ENCODE data around the gene CD99. TPM values are rescaled to one million over a fixed set of nuclear protein-coding genes. Genes with fewer than 3 reads are reported as not detected.

The CD99 gene
- total and polyA plus RNA-seq, 2 donors (not counting 3 experiments of a cell fraction or from before 2014, with no cell fraction given), result 364 to 654 TPM

DNA sequence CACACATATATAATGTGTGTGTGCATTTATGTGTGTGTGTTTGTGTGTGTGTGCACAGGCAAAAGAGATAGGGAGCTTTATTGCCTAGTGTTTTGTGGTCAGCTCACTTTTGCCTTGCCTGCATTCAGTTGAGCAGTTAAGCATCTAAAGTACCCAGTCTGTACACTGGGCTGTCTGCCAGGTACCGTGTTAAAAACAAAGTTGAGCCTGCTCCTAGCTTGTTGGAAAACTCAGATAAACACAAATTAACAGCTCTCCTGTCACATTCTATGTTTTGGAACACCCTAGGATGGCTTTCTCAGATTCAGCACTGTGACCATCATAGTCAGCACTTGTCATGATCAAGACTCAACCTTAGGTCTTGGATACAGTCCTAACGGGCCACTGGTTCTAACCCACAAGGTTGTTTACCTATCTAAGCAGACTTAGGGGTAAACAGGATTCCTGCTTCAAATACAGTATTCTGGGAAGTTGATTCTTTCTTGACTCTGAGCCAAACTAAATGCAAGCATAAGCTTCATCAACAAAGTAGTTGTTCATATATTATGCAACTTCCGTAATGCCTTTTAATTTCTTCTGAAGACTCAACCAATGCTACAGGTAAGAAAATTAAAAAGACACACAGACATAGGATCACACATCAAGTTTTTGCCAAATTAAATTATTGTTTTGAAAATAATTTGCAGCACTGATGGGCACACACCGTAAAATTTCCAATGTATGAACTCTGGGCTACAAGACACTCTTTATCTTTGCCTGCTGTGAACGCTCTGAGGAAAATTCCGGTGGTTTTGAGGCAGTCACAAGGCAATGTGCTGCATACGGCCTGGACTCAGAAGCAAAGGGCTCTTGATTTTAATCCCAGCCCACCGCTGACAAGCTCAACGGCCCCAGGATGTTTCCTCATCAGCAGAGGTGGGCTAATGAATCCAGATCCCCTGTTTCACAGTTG is 11.3 kb upstream of the CD99 start:
- peak; percentile 36 for DNase-seq (ENCODE audit: low read depth, low spot score)
- H3K9me3 ChIP-seq (replicated peaks; ENCODE audit: control insufficient read depth, insufficient read depth, low read length), result no peaks in the 10 kb centered on the region
- no peaks in the 10 kb centered on the region for H3K36me3 ChIP-seq (ENCODE audit: control insufficient read depth in 2 of 2, extremely low read depth in 1 of 2, insufficient read depth in 2 of 2, low read length in 2 of 2)
- CTCF ChIA-PET, result no interaction called here
- POLR2A ChIA-PET, result no interaction called here
- peaks cover 10% of the 10 kb centered on the region for H3K4me1 ChIP-seq (ENCODE audit: control insufficient read depth, extremely low read depth, insufficient read depth, low read length)
- H3K79me2 ChIP-seq (ENCODE audit: control insufficient read depth, insufficient read depth, low read length), result no peaks in the 10 kb centered on the region
- no peaks in the 10 kb centered on the region for H3K9me1 ChIP-seq (replicated peaks; ENCODE audit: control insufficient read depth, extremely low read depth, insufficient read depth, low read length)
- no peak for FAIRE-seq
- no peak overlapping the region for H3K27ac ChIP-seq (ENCODE audit: insufficient read depth, low read depth, low read length)
- no peak overlapping the region for H2AFZ ChIP-seq (ENCODE audit: low read depth, low read length)
- H3K4me2 ChIP-seq (ENCODE audit: insufficient read depth, low read length), result no peak overlapping the region
- TF ChIP-seq, protein P1, sequence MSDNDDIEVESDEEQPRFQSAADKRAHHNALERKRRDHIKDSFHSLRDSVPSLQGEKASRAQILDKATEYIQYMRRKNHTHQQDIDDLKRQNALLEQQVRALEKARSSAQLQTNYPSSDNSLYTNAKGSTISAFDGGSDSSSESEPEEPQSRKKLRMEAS (IDR thresholded peaks at IDR 0.05; ENCODE audit: insufficient read depth, insufficient read length), result no peak
- TF ChIP-seq, protein P2, sequence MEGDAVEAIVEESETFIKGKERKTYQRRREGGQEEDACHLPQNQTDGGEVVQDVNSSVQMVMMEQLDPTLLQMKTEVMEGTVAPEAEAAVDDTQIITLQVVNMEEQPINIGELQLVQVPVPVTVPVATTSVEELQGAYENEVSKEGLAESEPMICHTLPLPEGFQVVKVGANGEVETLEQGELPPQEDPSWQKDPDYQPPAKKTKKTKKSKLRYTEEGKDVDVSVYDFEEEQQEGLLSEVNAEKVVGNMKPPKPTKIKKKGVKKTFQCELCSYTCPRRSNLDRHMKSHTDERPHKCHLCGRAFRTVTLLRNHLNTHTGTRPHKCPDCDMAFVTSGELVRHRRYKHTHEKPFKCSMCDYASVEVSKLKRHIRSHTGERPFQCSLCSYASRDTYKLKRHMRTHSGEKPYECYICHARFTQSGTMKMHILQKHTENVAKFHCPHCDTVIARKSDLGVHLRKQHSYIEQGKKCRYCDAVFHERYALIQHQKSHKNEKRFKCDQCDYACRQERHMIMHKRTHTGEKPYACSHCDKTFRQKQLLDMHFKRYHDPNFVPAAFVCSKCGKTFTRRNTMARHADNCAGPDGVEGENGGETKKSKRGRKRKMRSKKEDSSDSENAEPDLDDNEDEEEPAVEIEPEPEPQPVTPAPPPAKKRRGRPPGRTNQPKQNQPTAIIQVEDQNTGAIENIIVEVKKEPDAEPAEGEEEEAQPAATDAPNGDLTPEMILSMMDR (IDR thresholded peaks at IDR 0.05; ENCODE audit: extremely low read depth in 1 of 2, insufficient read depth in 1 of 2, low read depth in 1 of 2, low read length in 2 of 2), result no peak
- TF ChIP-seq POLR2A (IDR thresholded peaks at IDR 0.05; ENCODE audit: low read depth, low read length) (no peak), JUN (IDR thresholded peaks at IDR 0.05; ENCODE audit: borderline replicate concordance, insufficient read depth, insufficient read length, low read depth) (no peak), POLR2AphosphoS5 (IDR thresholded peaks at IDR 0.05; ENCODE audit: insufficient read depth, low read depth, low read length) (no peak), GATA2 (IDR thresholded peaks at IDR 0.05; ENCODE audit: insufficient read depth, insufficient read length, low read depth, low read length) (no peak), EZH2 (IDR thresholded peaks at IDR 0.05; ENCODE audit: borderline replicate concordance, low read depth, low read length, severe bottlenecking) (no peak), MYC (IDR thresholded peaks at IDR 0.05; ENCODE audit: low read depth, low read length) (no peak), FOS (IDR thresholded peaks at IDR 0.05; ENCODE audit: borderline replicate concordance, insufficient read depth, low read length) (no peak)
- no peak overlapping the region for H3K9ac ChIP-seq (replicated peaks; ENCODE audit: extremely low read depth, insufficient read depth, low read length)
- H3K27me3 ChIP-seq (ENCODE audit: control insufficient read depth in 2 of 2, insufficient read depth in 2 of 2, low read length in 2 of 2), result no peaks in the 10 kb centered on the region
- dilution Hi-C loops (cut with MboI; ENCODE audit: extremely low pct_ligation_motif_present, low sequenced_read_pairs), result no loop called here
- no peak overlapping the region for H3K4me3 ChIP-seq (replicated peaks in 1 of 3; ENCODE audit: insufficient read depth in 1 of 3, low read depth in 1 of 3, low read length in 3 of 3)
- intact Hi-C loops (cut with micrococcal nuclease), result no loop called here
- BruUV-seq (replicated peaks), result no TSS peak
- no peaks in the 10 kb centered on the region for H4K20me1 ChIP-seq (replicated peaks; ENCODE audit: control insufficient read depth, extremely low read depth, insufficient read depth, low read length)

Data from endothelial cell of umbilical vein (primary cell).